GM12878 (cell line): ENCODE data around the gene PRPF6. TPM values are rescaled to one million over a fixed set of nuclear protein-coding genes. Genes with fewer than 3 reads are reported as not detected.

Experiments
- BCLAF1 ChIP-seq: fragments of 450-650 bp; IDR thresholded peaks from 2 replicates; pipeline ENCODE4 v1.6.1; 2017; ENCODE audit warnings: antibody characterized with exemption, mild to moderate bottlenecking, moderate library complexity
- DPF2 ChIP-seq: fragments of 450-650 bp; IDR thresholded peaks from 2 replicates; pipeline ENCODE4 v1.6.1; 2017; ENCODE audit warnings: mild to moderate bottlenecking
- NFXL1 ChIP-seq: fragments of 450-650 bp; IDR thresholded peaks from 2 replicates; pipeline ENCODE4 v1.6.1; 2017; ENCODE audit warnings: antibody characterized with exemption, mild to moderate bottlenecking, borderline replicate concordance
- POU2F2 ChIP-seq: IDR thresholded peaks from 3 replicates; pipeline ENCODE4 v1.6.1; 2011; ENCODE audit warnings: low read depth, mild to moderate bottlenecking, low read length, borderline replicate concordance
- RBBP5 ChIP-seq: fragments of 200-600 bp; sonication (generic); conservative IDR thresholded peaks from 2 replicates; pipeline ENCODE4 v1.6.1; 2016
- RUNX3 ChIP-seq: IDR thresholded peaks from 2 replicates; pipeline ENCODE4 v1.6.1; 2012; ENCODE audit warnings: low read length, inconsistent platforms
- SMARCA5 ChIP-seq: fragments of 450-650 bp; IDR thresholded peaks from 2 replicates; pipeline ENCODE4 v1.6.1; 2017; ENCODE audit warnings: mild to moderate bottlenecking
- TAF1 ChIP-seq: IDR thresholded peaks from 2 replicates; pipeline ENCODE4 v1.6.1; 2011; ENCODE audit warnings: mild to moderate bottlenecking, low read depth, low read length, borderline replicate concordance
- YBX1 ChIP-seq: fragments of 450-650 bp; IDR thresholded peaks from 2 replicates; pipeline ENCODE4 v1.6.1; 2016; ENCODE audit warnings: antibody characterized with exemption
- ZNF24 ChIP-seq: fragments of 450-650 bp; IDR thresholded peaks from 2 replicates; pipeline ENCODE4 v1.6.1; 2017; ENCODE audit warnings: antibody characterized with exemption, mild to moderate bottlenecking
- ZNF384 ChIP-seq: IDR thresholded peaks from 2 replicates; pipeline ENCODE4 v1.6.1; 2012; ENCODE audit warnings: low read depth, mild to moderate bottlenecking, low read length, improper control_type of control experiment, borderline replicate concordance
- polyA plus RNA-seq, 11 experiments: library from polyadenylated mRNA; depleted of rRNA in 4 of 11; unstranded in 6 of 11; stranded (reverse) in 5 of 11; fragments of >200 nt; fragmentation: Nextera tagmentation in 4 of 11; fragmentation: Illumina TruSeq in 1 of 11; extraction: Ambion mirVana in 4 of 11; extraction: Trizol in 1 of 11; gene quantifications; 1 replicate in 1 of 11; 2 replicates in 10 of 11; pipeline versions ENCODE4 v1.2.1 to v1.2.3, GENCODE V29; 2011 to 2016; ENCODE audit warnings: inconsistent platforms in 2 of 11, missing spikeins in 2 of 11, low read depth in 1 of 11
- total RNA-seq, 4 experiments: library from RNA; depleted of rRNA in 3 of 4; stranded (reverse); fragments of >200 nt in 3 of 4; fragmentation: Illumina TruSeq in 1 of 4; extraction: Trizol in 1 of 4; gene quantifications; 2 replicates each; pipeline versions ENCODE4 v1.2.1 to v1.2.3, GENCODE V29; 2013 to 2021
- TF ChIP-seq, protein P1 (sequence below): fragments of 450-650 bp; IDR thresholded peaks from 2 replicates; pipeline ENCODE4 v1.6.1; 2016; ENCODE audit warnings: mild to moderate bottlenecking, moderate library complexity, borderline replicate concordance
- TF ChIP-seq, protein P2 (sequence below): IDR thresholded peaks from 2 replicates; pipeline ENCODE4 v1.6.1; 2012; ENCODE audit warnings: low read length, inconsistent platforms
- TF ChIP-seq, protein P3 (sequence below): fragments of 450-650 bp; IDR thresholded peaks from 2 replicates; pipeline ENCODE4 v1.6.1; 2017; ENCODE audit warnings: mild to moderate bottlenecking, moderate library complexity
- TF ChIP-seq, protein P4 (sequence below): IDR thresholded peaks from 2 replicates; pipeline ENCODE4 v1.6.1; 2011; ENCODE audit warnings: mild to moderate bottlenecking, low read depth, low read length, moderate library complexity; ENCODE audit not compliant: insufficient replicate concordance

PRPF6 gene
- total and polyA plus RNA-seq, 10 of the 15 experiments (the other 5 are each of a cell fraction or from before 2014, with no cell fraction given): 5.0 to 102 (median 71.3) TPM

DNA sequence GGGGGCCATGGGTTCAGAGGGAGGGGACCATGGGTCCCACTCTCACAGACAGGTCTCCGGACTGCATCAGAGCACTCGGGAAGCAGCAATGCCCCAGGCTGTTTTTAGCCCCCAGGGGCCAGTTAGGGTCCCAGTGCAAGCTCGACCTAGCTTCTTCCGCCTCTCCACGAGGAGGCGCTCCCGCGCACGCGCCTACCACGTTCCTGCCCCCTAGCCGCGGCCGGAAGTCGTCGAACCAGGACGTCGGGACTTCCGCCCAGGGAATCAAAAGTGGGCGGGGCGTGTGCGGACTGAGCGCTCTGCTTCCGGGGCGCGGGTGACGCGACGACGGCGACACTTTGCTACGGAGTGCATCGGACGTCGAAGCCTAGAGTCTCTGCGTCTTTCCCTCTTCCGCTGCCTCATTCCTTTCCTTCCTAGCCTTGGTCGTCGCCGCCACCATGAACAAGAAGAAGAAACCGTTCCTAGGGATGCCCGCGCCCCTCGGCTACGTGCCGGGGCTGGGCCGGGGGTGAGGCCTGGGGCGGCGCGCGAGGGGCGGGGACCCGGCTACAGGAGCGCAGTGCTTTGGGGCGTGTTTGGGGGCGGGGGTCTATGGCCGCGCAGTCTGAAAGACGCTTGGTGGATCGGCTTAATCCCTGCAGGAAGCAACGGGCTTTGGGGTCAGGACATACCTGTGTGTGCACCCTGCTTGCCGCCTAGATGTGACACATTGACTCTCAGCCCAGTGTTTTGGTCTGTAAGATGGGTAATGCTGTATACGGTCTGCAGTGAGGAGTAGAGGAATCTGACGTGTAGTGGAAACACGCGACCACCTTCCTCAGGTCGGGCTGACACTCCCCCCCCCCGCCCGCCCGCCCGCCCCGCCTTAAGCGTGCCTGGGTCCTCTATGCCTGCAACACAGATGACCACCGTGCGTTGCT is at the start of gene PRPF6 (continued):
- TF ChIP-seq POU2F2 (peak; percentile 6; the same call in 1 of the 3 replicates), DPF2 (peak; percentile 45; the same call in 1 of the 2 replicates), RBBP5 (no peak), RUNX3 (no peak), ZNF24 (no peak), BCLAF1 (no peak), YBX1 (no peak), SMARCA5 (peak; percentile 46; the same call in 1 of the 2 replicates), TAF1 (peak; percentile 71), ZNF384 (no peak), NFXL1 (no peak)
- TF ChIP-seq, protein P1, sequence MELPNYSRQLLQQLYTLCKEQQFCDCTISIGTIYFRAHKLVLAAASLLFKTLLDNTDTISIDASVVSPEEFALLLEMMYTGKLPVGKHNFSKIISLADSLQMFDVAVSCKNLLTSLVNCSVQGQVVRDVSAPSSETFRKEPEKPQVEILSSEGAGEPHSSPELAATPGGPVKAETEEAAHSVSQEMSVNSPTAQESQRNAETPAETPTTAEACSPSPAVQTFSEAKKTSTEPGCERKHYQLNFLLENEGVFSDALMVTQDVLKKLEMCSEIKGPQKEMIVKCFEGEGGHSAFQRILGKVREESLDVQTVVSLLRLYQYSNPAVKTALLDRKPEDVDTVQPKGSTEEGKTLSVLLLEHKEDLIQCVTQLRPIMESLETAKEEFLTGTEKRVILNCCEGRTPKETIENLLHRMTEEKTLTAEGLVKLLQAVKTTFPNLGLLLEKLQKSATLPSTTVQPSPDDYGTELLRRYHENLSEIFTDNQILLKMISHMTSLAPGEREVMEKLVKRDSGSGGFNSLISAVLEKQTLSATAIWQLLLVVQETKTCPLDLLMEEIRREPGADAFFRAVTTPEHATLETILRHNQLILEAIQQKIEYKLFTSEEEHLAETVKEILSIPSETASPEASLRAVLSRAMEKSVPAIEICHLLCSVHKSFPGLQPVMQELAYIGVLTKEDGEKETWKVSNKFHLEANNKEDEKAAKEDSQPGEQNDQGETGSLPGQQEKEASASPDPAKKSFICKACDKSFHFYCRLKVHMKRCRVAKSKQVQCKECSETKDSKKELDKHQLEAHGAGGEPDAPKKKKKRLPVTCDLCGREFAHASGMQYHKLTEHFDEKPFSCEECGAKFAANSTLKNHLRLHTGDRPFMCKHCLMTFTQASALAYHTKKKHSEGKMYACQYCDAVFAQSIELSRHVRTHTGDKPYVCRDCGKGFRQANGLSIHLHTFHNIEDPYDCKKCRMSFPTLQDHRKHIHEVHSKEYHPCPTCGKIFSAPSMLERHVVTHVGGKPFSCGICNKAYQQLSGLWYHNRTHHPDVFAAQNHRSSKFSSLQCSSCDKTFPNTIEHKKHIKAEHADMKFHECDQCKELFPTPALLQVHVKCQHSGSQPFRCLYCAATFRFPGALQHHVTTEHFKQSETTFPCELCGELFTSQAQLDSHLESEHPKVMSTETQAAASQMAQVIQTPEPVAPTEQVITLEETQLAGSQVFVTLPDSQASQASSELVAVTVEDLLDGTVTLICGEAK: peak; percentile 97
- TF ChIP-seq, protein P2, sequence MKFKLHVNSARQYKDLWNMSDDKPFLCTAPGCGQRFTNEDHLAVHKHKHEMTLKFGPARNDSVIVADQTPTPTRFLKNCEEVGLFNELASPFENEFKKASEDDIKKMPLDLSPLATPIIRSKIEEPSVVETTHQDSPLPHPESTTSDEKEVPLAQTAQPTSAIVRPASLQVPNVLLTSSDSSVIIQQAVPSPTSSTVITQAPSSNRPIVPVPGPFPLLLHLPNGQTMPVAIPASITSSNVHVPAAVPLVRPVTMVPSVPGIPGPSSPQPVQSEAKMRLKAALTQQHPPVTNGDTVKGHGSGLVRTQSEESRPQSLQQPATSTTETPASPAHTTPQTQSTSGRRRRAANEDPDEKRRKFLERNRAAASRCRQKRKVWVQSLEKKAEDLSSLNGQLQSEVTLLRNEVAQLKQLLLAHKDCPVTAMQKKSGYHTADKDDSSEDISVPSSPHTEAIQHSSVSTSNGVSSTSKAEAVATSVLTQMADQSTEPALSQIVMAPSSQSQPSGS: no peak
- TF ChIP-seq, protein P3, sequence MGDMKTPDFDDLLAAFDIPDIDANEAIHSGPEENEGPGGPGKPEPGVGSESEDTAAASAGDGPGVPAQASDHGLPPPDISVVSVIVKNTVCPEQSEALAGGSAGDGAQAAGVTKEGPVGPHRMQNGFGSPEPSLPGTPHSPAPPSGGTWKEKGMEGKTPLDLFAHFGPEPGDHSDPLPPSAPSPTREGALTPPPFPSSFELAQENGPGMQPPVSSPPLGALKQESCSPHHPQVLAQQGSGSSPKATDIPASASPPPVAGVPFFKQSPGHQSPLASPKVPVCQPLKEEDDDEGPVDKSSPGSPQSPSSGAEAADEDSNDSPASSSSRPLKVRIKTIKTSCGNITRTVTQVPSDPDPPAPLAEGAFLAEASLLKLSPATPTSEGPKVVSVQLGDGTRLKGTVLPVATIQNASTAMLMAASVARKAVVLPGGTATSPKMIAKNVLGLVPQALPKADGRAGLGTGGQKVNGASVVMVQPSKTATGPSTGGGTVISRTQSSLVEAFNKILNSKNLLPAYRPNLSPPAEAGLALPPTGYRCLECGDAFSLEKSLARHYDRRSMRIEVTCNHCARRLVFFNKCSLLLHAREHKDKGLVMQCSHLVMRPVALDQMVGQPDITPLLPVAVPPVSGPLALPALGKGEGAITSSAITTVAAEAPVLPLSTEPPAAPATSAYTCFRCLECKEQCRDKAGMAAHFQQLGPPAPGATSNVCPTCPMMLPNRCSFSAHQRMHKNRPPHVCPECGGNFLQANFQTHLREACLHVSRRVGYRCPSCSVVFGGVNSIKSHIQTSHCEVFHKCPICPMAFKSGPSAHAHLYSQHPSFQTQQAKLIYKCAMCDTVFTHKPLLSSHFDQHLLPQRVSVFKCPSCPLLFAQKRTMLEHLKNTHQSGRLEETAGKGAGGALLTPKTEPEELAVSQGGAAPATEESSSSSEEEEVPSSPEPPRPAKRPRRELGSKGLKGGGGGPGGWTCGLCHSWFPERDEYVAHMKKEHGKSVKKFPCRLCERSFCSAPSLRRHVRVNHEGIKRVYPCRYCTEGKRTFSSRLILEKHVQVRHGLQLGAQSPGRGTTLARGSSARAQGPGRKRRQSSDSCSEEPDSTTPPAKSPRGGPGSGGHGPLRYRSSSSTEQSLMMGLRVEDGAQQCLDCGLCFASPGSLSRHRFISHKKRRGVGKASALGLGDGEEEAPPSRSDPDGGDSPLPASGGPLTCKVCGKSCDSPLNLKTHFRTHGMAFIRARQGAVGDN: peak; percentile 53
- TF ChIP-seq, protein P4, sequence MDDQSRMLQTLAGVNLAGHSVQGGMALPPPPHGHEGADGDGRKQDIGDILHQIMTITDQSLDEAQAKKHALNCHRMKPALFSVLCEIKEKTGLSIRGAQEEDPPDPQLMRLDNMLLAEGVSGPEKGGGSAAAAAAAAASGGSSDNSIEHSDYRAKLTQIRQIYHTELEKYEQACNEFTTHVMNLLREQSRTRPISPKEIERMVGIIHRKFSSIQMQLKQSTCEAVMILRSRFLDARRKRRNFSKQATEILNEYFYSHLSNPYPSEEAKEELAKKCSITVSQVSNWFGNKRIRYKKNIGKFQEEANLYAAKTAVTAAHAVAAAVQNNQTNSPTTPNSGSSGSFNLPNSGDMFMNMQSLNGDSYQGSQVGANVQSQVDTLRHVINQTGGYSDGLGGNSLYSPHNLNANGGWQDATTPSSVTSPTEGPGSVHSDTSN: peak; percentile 19
